Brain microvascular endothelial cell (primary cell): ENCODE results near the gene HHAT.

ENCODE experiments used
- DNase-seq: peaks from one replicate; pipeline ENCODE4 v3.0.0-alpha.2; 2020
- H3K27ac ChIP-seq: fragments of 250-450 bp; sonication (Bioruptor Pico); 2 replicates; pipeline ENCODE4 v1.5.1; 2020; ENCODE audit warnings: mild to moderate bottlenecking, moderate library complexity
- H3K27me3 ChIP-seq: fragments of 250-450 bp; sonication (Bioruptor Pico); replicated peaks from 2 replicates; pipeline ENCODE4 v1.5.1; 2020; ENCODE audit warnings: mild to moderate bottlenecking
- H3K36me3 ChIP-seq: fragments of 250-450 bp; sonication (Bioruptor Pico); replicated peaks from 2 replicates; pipeline ENCODE4 v1.5.1; 2020; ENCODE audit warnings: mild to moderate bottlenecking
- H3K4me3 ChIP-seq: 2 replicates; pipeline ENCODE4 v1.5.1; 2011; ENCODE audit warnings: low read depth, mild to moderate bottlenecking, control low read depth, low read length, moderate library complexity
- in situ Hi-C: cut with HindIII; loops from 2 replicates; pipeline ENCODE4 v1.10.0; 2017; ENCODE audit warnings: low sequenced_read_pairs, low pct_ligation_motif_present
- TF ChIP-seq, protein P1 (sequence below): IDR thresholded peaks from 2 replicates; pipeline ENCODE4 v1.5.1; 2011; ENCODE audit warnings: low read depth, mild to moderate bottlenecking, moderate library complexity, low read length, control low read depth, inconsistent platforms; ENCODE audit errors: missing control alignments

HHAT gene

GRCh38 chr1:210723646-210724045, 394.9 kb downstream of the HHAT start:
- Histone ChIP-seq H3K4me3 (no peak overlapping the region), H3K36me3 (no peaks in the 10 kb centered on the region), H3K27ac (no peak overlapping the region), H3K27me3 (no peaks in the 10 kb centered on the region)
- DNase-seq: no peak
- in situ Hi-C loops: no loop called here
- TF ChIP-seq, protein P1, sequence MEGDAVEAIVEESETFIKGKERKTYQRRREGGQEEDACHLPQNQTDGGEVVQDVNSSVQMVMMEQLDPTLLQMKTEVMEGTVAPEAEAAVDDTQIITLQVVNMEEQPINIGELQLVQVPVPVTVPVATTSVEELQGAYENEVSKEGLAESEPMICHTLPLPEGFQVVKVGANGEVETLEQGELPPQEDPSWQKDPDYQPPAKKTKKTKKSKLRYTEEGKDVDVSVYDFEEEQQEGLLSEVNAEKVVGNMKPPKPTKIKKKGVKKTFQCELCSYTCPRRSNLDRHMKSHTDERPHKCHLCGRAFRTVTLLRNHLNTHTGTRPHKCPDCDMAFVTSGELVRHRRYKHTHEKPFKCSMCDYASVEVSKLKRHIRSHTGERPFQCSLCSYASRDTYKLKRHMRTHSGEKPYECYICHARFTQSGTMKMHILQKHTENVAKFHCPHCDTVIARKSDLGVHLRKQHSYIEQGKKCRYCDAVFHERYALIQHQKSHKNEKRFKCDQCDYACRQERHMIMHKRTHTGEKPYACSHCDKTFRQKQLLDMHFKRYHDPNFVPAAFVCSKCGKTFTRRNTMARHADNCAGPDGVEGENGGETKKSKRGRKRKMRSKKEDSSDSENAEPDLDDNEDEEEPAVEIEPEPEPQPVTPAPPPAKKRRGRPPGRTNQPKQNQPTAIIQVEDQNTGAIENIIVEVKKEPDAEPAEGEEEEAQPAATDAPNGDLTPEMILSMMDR: no peak

- in situ Hi-C loops: no loop called here
- no peak for DNase-seq
- Histone ChIP-seq H3K4me3 (no peak overlapping the region), H3K27ac (no peak overlapping the region), H3K27me3 (no peaks in the 10 kb centered on the region), H3K36me3 (no peaks in the 10 kb centered on the region)
- TF ChIP-seq, protein P1: no peak
These were observed 396.1 kb downstream of the HHAT start for GRCh38 chr1:210724768-210725167.
